ENCODE measurements around the gene SYTL4. TPM values are rescaled to one million over a fixed set of nuclear protein-coding genes. Genes with fewer than 3 reads are reported as not detected.

The SYTL4 gene
- total and polyA plus RNA-seq, 2 of the 13 experiments (the other 11 are each of a cell fraction or from before 2014, with no cell fraction given), result 0.41 to 0.73 TPM

DNA sequence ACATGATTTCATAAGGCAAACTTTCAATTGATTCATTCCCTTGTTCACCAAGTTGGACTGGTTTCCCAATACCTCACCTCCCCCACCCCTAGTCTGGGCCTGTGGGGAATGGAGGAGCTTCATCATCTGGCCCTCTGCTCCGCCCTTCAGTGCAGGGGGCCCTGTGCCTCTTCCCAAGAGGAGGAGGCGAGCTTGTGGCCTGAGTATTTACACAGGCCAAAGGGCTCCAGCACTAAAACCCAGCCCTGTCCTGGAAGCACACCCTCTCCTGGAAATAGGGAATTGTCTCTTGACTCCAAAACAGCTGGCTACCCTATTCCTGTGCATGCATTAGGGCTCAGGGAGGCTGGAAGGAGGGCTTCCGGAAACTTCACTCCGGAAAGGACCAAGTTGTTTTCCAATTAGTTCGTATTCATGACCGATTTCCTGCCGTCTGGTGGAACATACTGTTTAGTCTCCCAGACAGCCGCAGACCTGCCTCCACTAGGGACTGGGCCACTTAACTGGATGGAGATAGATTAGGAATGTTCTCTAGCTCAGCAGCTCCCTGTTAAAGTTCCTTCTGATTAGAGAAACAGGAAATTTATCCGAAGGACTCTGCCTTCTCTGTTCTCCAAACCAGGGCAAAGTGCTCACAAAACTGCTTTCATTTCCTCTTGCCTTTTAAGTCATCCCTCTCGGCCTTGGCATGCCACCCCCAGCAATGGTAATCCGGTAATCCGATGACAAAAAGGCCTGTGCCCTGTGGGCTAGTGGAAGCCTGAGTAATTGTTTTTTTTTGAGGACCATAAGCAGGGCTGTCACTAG lies 82.2 kb downstream of the SYTL4 start (continued):
- TF ChIP-seq, protein P1, sequence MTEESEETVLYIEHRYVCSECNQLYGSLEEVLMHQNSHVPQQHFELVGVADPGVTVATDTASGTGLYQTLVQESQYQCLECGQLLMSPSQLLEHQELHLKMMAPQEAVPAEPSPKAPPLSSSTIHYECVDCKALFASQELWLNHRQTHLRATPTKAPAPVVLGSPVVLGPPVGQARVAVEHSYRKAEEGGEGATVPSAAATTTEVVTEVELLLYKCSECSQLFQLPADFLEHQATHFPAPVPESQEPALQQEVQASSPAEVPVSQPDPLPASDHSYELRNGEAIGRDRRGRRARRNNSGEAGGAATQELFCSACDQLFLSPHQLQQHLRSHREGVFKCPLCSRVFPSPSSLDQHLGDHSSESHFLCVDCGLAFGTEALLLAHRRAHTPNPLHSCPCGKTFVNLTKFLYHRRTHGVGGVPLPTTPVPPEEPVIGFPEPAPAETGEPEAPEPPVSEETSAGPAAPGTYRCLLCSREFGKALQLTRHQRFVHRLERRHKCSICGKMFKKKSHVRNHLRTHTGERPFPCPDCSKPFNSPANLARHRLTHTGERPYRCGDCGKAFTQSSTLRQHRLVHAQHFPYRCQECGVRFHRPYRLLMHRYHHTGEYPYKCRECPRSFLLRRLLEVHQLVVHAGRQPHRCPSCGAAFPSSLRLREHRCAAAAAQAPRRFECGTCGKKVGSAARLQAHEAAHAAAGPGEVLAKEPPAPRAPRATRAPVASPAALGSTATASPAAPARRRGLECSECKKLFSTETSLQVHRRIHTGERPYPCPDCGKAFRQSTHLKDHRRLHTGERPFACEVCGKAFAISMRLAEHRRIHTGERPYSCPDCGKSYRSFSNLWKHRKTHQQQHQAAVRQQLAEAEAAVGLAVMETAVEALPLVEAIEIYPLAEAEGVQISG (CRISPR knock-in tag; IDR thresholded peaks at IDR 0.05), result peak; percentile 59
- TF ChIP-seq FOSL2 (CRISPR knock-in tag; IDR thresholded peaks at IDR 0.05), result peak; percentile 58
- TF ChIP-seq ZNF160 (CRISPR knock-in tag; IDR thresholded peaks at IDR 0.05), result no peak
- peak; percentile 42; the same call in 1 of the 2 replicates for TF ChIP-seq SOX5 (CRISPR knock-in tag; IDR thresholded peaks at IDR 0.05; ENCODE audit: borderline replicate concordance)
- peak; percentile 34; the same call in 1 of the 2 replicates for TF ChIP-seq ZNF609 (CRISPR knock-in tag; IDR thresholded peaks at IDR 0.05; ENCODE audit: borderline replicate concordance)
- TF ChIP-seq HOXA3 (CRISPR knock-in tag; IDR thresholded peaks at IDR 0.05), result peak; percentile 15; the same call in 1 of the 2 replicates
- no peak for TF ChIP-seq ZNF501 (CRISPR knock-in tag; IDR thresholded peaks at IDR 0.05)
- no peak for TF ChIP-seq MXD4 (CRISPR knock-in tag; IDR thresholded peaks at IDR 0.05)
- TF ChIP-seq ELF3 (CRISPR knock-in tag; IDR thresholded peaks at IDR 0.05), result no peak
- TF ChIP-seq ZNF749 (CRISPR knock-in tag; IDR thresholded peaks at IDR 0.05; ENCODE audit: borderline replicate concordance), result no peak
- no peak for TF ChIP-seq SMYD3 (CRISPR knock-in tag; IDR thresholded peaks at IDR 0.05)
- no peak for TF ChIP-seq TOE1 (CRISPR knock-in tag; IDR thresholded peaks at IDR 0.05)
- peak; percentile 58 for TF ChIP-seq ISL2 (CRISPR knock-in tag; IDR thresholded peaks at IDR 0.05)
- TF ChIP-seq MED1 (CRISPR knock-in tag; IDR thresholded peaks at IDR 0.05), result peak; percentile 51
- no peak for TF ChIP-seq YEATS2 (CRISPR knock-in tag; IDR thresholded peaks at IDR 0.05; ENCODE audit: borderline replicate concordance)
- no peak for TF ChIP-seq IKZF4 (CRISPR knock-in tag; IDR thresholded peaks at IDR 0.05; ENCODE audit: borderline replicate concordance, low read depth, not compliant biosample characterization)
- TF ChIP-seq ZSCAN30 (CRISPR knock-in tag; IDR thresholded peaks at IDR 0.05), result no peak
- TF ChIP-seq, protein P2, sequence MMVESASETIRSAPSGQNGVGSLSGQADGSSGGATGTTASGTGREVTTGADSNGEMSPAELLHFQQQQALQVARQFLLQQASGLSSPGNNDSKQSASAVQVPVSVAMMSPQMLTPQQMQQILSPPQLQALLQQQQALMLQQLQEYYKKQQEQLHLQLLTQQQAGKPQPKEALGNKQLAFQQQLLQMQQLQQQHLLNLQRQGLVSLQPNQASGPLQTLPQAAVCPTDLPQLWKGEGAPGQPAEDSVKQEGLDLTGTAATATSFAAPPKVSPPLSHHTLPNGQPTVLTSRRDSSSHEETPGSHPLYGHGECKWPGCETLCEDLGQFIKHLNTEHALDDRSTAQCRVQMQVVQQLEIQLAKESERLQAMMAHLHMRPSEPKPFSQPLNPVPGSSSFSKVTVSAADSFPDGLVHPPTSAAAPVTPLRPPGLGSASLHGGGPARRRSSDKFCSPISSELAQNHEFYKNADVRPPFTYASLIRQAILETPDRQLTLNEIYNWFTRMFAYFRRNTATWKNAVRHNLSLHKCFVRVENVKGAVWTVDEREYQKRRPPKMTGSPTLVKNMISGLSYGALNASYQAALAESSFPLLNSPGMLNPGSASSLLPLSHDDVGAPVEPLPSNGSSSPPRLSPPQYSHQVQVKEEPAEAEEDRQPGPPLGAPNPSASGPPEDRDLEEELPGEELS (CRISPR knock-in tag; IDR thresholded peaks at IDR 0.05), result peak; percentile 74
- no peak for TF ChIP-seq FOXA1 (IDR thresholded peaks at IDR 0.05)
- TF ChIP-seq FOXA1 (CRISPR knock-in tag; IDR thresholded peaks at IDR 0.05), result peak; percentile 65
- TF ChIP-seq CEBPG (CRISPR knock-in tag; IDR thresholded peaks at IDR 0.05), result peak; percentile 85
- TF ChIP-seq HHEX (CRISPR knock-in tag; IDR thresholded peaks at IDR 0.05), result no peak
- no peak for TF ChIP-seq ZNF441 (CRISPR knock-in tag; IDR thresholded peaks at IDR 0.05; ENCODE audit: borderline replicate concordance)

Measured in HepG2 (cell line).